Stimulated activated CD4-positive, alpha-beta T cell treated with anti-CD3 and anti-CD28 coated beads, Interleukin-2, amount 100 ng/mL, for 4 hours (primary cell): Measurements from ENCODE around the gene HPS3.

Experiments
- DNase-seq: peaks from one replicate; pipeline ENCODE4 v3.0.0-alpha.2; 2020; ENCODE audit warnings: low read depth

The HPS3 gene

GRCh38 chr3:149122721-149123578, 6.5 kb upstream of the HPS3 start:
- no peak for DNase-seq

- no peak for DNase-seq
Observed at GRCh38 chr3:149128821-149129220, 617 bp upstream of the HPS3 start.

DNA sequence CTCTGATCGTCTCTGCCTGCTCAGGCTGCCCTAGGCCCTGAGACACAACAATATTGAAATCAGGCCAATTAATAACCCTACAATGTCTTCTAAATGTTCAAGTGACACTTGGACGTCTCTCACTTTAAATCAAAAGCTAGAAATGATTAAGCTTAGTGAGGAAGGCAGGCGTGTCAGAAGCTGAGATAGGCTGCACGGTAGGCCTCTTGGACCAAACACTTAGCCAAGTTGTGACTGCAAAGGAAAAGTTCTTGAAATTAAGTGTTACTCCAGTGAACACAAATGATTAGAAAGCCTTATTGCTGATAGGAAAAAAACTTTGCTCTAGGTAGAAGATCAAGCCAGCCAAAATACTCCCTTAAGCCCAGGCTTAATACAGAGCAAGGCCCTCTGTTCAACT, 2.2 kb downstream of the HPS3 start:
- no peak for DNase-seq

DNA sequence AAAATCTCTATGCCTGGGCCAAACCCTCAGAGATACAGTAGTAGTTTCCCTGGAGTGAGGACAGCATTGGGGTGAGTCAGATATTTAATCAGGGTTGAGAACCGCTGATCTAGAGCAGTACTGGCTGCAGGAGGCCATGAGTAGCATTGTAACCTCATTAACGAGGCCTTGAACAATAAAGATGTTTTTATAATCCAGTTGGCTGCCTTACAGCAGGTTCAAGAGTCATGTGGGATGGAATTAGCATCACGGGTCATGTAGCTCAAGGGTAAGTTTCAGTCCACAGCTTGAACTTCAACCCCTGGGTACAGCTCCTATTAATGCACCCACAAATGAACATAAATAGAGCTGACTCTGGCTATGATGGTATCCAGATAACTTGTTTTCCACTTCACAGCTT, 5.1 kb downstream of the HPS3 start:
- DNase-seq, result no peak

DNA sequence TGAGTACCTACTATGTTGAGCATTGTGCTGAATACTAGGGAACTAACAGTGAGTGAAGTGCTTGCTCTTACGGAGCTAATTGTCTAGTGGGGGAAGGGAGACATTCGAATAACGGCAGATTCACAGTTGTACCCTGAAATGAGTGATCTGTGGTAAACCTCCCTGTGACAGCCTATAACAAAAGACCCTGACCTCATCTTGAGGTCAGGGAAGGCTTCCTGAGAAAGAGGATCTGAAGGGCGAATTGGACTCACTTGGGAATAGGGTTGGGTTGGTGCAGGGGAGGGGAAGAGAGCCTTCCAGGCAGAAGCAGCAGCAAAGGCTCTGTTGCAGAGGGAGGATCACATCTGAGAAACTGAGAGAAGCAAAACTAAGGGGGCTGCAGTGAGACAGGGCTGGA, 13.2 kb downstream of the HPS3 start:
- no peak for DNase-seq

- no peak for DNase-seq
Observed at GRCh38 chr3:149145356-149145755, 15.9 kb downstream of the HPS3 start.

DNA sequence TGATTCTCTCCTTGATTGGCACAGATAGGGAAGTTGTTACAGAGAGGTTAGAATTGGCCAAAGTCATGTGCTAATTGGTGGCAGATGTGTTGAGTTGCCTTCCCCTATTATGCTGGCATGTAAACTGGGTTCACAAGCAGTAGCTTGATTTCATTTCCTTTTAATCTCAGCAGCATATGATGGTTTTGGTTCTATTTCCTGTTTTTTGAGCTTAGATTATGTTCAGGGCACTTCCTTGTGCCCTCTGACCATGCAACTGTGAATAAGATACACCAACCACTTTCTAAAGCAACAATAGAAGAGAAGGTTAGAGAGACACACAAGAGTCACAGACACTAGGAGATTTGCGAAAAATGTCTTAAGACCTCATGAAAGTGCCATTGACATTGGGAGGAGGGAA, 16.5 kb downstream of the HPS3 start:
- DNase-seq, result no peak

DNA sequence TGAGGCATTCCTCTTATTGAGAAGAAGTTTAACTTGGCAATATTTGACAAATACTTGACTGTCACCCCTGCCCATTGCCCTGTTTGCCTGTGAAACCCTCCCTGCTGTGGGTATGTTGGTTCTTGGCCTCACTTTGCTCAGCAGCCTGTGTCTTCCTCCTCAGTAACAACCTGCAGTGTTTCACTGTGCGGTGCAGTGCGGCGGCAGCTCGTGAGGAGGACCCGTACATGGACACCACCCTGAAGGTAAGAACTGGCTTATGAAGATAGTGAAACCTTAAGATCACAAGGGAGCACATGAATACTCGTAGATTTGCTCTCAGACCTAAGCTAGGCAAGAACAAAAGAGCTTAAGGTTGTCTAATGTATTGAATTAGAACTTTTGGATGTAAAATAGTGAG, 21.0 kb downstream of the HPS3 start:
- no peak for DNase-seq

GRCh38 chr3:149151843-149152242, 22.4 kb downstream of the HPS3 start:
- no peak for DNase-seq

- no peak for DNase-seq
Observed at GRCh38 chr3:149152420-149152819, 23.0 kb downstream of the HPS3 start.

- DNase-seq, result no peak
Observed at GRCh38 chr3:149153402-149153801, 24.0 kb downstream of the HPS3 start.

DNA sequence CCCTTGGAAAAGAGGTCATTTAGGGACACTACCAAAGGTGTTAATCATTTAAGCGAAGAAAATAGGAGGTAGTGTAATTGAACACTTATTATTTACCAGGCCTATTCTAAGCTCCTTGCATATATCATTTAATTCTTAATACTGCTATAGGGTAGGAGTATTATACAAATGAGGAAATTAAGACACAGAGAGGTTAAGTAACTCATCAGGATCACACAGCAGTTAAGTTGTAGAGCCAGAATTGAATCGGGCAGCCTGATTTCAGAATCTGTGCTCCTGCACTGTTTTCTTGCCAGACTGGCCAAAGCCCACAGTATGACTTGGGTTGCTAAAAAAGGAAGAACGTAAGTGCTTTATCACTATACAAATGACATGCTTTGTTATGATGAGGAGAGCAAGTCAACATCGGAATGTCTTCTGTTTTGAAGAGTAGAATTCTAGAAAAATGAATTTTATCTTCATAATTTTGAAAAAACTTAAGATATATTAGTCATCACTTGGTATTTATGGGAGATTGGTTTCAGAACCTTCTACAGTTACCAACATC, 31.4 kb downstream of the HPS3 start:
- DNase-seq, result no peak

DNA sequence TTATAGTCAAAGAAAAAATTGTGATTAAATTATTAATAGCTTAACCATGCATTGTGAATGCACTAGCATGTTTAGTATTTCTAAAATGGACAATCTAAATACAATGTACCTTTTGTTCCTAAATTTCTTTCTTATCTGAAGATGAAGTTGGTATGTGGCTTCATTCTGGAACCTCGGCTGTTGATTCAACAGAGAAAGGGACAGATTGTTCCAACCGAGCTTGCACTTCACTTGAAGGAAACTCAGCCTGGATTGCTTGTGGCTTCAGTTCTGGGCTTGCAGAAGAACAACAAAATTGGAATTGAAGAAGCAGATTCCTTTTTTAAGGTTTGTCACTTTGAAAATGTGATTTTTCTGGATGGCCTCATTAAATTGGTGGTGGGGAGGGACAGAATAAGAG, 32.6 kb downstream of the HPS3 start:
- DNase-seq, result no peak

- no peak for DNase-seq
Observed at GRCh38 chr3:149163066-149163465, 33.6 kb downstream of the HPS3 start.

DNA sequence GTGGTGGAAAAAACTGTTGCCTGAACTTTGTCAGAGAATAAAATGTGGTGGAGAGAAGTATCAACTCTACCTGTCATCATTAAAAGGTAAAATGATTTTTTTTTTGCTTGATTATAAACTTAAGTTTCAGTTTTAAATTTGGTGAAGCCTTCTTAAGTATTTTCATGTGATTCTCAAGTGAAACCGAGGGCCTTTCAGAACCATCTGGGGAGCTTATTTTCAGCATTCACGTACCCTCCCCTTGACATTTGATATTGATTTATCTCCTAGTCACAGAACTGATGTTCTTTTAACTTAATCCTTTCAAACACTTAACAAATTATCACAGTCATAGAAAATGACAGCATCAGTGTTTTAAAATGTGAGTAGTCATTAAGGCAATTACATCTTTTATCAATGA, 38.5 kb downstream of the HPS3 start:
- DNase-seq, result no peak

DNA sequence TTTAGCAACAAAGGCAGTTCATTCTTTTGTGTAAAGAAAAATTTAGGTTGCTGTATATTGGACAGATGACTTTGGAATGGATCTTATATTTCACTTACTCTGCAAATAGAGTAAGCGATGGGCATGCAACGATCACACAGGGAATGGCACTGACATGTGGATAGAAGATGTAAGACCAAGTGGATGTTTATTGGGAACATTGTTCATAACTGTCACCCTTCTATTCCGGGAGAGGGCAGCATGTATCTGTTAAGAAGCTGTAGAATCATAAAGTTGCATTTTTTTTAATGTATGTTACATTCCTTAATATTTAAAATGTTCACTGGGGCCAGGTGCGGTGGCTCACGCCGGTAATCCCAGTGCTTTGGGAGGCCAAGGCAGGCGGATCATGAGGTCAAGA, 41.2 kb downstream of the HPS3 start:
- DNase-seq, result no peak

DNA sequence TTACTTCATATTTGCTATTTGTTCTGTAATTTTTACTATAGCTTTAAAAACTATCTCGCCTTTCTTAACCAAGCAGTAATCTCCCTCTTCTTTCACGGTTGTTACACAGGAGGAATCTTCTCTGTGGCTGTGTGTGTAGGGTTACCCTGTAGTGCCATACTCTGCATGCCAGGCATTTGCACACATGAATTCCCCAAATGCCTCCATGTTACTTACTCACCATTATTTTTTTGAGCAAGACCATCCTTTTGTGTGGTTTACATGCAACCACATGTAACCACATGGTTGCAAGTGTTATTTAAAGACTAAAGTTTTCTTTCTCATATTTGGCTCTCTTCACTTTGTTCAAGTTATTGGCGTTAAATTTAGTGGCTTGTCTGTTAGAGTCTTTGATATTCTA, 45.5 kb downstream of the HPS3 start:
- no peak for DNase-seq

- no peak for DNase-seq
Observed at GRCh38 chr3:149177122-149177521, 47.7 kb downstream of the HPS3 start.

DNA sequence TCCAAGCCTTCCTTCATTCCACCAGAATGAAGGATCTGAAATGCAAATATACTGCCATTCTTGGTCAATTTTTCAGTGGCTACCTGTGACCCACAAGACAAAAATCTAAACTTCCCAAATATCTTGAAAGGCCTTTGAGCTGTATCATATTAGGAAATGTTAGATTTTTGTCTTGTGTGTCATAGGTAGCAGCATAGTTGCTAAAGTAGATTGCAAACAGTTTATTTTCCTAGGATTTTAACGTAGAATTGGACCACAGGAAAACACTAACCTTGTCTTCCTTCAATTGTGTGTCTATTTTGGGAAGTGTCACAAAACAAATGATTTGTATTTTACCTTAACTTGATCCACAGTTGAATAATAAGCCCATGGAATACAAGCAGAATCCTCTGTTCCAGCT, 49.8 kb downstream of the HPS3 start:
- no peak for DNase-seq

GRCh38 chr3:149180057-149180573, 50.7 kb downstream of the HPS3 start:
- no peak for DNase-seq

- no peak for DNase-seq
Observed at GRCh38 chr3:149181182-149181581, 51.7 kb downstream of the HPS3 start.

DNA sequence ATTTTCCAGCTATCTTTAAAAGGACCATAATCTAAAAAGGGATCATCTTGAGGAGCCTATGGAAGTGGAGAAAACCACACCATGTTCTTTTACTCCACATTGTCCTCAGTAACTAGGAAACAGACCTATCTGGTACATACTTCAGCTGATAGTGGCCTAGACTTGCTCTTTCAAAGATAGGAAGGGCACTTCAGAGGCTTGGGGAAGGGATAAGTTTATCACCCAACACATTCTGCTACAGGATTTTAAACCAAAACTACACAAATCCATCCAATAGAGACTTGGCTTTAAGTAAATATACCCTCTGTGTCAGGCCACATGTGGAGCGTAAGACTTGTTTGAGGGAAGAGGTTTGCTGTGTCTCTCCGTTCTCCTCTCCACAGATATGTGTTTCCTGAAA, 56.8 kb downstream of the HPS3 start:
- DNase-seq, result no peak

GRCh38 chr3:149186721-149187120, 57.3 kb downstream of the HPS3 start:
- DNase-seq, result no peak

- no peak for DNase-seq
Observed at GRCh38 chr3:149188494-149188893, 59.1 kb downstream of the HPS3 start.
